A549 treated with Mapracorat at 1 μM for 4 hours (cell line): ENCODE measurements around the gene RUVBL1. TPM values are rescaled to one million over a fixed set of nuclear protein-coding genes. Genes with fewer than 3 reads are reported as not detected.

Experiments
- total RNA-seq: library from RNA; stranded (reverse); fragments of 200-300 nt; extraction: Qiagen RNA extraction; gene quantifications from 5 replicates; pipeline ENCODE4 v1.2.3, GENCODE V29; 2022

The RUVBL1 gene
- 94.4 to 101 TPM (median 96.7 TPM) in 5 replicates for total RNA-seq

DNA sequence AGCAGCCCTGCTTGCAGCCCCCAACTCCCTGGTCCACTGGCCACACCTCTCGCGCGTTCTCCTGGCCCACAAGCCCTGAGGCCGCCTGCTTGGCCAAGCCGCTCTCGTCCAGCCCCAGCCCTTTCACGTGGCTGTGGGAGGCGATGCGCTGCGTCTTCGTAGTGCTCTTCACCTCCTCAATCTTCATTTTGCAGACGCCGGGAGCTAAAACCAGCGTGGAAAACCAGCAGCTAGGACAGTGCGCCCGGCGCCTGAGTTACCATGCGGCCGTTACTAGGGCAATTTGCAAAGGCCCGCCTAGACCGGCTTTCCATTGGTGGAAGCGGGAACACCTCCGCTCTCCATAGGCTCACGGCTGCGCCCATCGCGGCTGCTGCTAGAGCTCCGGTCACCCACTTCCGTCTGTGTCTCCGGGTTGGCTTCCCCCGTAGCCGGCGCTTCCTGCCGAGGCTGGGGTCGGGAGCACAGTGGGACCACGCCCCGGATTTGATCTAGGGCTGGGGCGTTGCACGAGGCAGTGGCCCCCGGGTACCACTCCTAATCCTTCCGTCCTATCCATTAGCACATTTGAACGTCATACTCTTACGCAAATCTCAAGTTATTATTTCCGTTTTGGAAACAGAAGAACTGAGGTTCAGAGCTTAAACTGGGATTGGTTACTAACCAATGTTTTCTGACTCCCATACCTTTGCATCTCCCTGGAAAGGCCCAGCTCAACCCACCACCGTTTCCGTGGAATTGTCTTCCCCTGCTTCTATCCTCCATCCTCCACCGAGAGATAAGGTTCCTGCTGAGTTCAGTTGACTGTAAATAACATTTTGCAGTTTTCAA is at the start of gene RUVBL1:
Gene RUVBL1, minus strand, starts transcription at position 275 of the 831 bp plus-strand sequence. Its CDS starts 88 bp downstream, at position 187.

DNA sequence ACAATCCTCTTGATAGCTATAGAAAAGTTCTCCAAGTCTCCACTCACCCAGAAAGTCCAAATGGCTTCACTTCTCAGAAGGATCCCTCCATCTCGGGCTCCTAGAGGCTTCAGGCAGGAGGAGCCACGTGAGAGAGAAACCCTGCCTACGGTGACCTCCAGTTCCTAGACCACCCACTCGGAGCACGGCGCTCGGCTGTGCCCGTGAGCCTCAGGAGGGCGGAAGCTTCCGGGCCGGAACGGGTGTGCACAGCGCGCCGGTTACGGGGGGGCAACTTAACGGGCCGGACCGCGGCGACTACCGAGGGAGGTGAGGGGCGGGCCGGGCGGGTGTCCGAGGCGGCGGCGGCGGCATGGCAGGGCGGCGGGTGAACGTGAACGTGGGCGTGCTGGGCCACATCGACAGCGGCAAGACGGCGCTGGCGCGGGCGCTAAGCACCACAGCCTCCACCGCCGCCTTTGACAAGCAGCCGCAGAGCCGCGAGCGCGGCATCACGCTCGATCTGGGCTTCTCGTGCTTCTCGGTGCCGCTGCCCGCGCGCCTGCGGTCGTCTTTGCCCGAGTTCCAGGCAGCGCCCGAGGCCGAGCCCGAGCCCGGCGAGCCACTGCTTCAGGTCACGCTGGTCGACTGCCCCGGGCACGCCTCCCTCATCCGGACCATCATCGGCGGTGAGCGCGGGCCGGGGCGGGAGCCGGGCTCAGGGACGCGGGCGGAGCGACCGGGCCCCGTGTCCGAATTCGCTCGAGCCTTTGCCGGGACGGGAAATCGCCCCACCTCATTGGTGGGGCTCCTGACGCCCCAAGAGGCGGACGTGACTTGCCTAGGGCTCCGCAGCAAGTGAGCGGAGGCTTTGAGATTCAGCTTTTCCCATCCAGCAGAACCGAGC is 29.8 kb upstream of the RUVBL1 start, which contains the start of gene EEFSEC:
Gene EEFSEC, plus strand, starts transcription at position 326 of the 886 bp plus-strand sequence. Its CDS starts 27 bp downstream, at position 353.

DNA sequence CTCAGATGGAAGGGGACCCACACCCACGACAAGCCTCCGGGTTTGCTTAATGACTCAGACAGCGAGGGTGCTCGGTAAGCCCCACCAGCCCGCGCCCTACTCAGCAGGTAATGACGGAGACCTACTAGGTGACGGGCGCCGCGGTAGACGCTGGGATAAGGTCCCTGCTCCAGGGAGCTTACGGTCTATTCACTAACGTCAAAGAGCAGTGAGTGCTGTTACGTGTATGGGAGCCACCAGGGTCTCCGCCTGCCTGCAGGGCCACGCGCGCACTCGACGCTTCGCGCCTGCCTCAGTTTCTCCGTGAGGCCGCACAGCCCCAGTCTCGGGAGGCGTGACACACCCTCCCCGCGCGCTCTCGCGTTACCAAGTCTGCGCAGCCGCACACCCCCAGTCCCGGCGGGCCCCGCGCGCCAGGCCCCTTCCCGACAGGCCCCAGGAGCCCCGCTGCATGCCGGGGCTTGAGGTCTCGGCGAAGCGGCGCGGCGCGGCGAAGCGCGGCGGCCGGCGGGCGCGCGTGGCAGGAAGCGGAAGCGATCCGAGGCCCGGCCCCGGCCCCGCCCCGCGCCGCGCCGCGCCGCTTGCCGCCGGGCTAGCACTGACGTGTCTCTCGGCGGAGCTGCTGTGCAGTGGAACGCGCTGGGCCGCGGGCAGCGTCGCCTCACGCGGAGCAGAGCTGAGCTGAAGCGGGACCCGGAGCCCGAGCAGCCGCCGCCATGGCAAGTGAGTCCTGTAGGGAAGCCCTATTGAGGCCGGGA is 71.6 kb downstream of the RUVBL1 start, which contains the start of gene SEC61A1:
Gene SEC61A1, plus strand, starts transcription at position 601 of the 758 bp plus-strand sequence. Its CDS starts 116 bp downstream, at position 717.

Other genes with a start within 250 kb of the RUVBL1 start
- gene KBTBD12, start 208.6 kb downstream of the RUVBL1 start, total RNA-seq, result not detected in 5 replicates
- gene SEC61A1, start 71.4 kb downstream of the RUVBL1 start, total RNA-seq, result 109 to 126 TPM (median 121 TPM) in 5 replicates
- 7.6 to 10.3 TPM (median 10.1 TPM) in 5 replicates for gene EEFSEC, start 29.7 kb upstream of the RUVBL1 start, total RNA-seq